HG03354 (cell line): ENCODE results near the gene C6orf47.

Experiments used
- ATAC-seq: cut with Tn5 transposase; IDR thresholded peaks from one replicate; pipeline ENCODE4 v1.9.1; 2021; ENCODE audit warnings: mild to moderate bottlenecking; ENCODE audit not compliant: unreplicated experiment, poor library complexity, severe bottlenecking

C6orf47 gene

DNA sequence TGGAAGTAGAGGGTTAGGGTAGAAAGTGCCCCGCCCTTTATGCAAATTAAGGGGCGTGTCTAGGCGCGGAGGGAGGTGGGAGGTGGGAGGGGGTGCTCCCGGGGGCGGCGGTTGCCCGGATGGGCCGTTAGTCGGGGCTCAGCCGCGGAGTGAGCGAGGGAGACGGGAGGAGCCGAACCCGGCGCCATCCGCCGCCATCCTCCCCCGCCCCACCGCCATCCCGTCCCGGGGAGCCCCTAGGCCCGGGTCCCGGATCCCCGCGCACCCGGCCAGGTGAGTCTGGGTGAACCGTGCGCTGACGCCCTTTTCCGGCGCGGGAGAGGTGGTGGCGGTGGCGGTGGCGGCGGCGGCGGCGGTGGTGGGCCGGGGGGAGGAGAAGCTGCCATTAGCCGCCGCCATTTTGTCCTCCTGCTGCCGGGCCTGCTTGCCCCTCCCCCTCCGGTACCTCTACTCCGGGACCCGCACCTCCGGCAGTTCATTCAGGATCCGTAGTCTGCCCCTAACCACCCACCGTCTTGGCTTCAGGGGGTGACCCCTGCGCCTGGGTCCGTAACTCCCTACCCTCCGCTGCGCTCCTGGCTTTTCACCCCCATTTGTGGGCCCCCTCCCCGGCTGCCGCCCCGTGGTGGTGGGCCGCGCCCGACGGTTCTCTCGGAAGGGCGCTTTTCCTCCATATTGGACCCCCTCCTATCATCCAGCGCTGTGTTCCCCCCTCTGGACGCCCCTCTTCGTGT is 39.8 kb downstream of the C6orf47 start, which contains the start of gene PRRC2A:
Gene PRRC2A, plus strand, starts transcription at position 130 of the 734 bp plus-strand sequence. CDS start 2,075 bp downstream, outside the sequence.
- ATAC-seq, result peak; percentile 39

DNA sequence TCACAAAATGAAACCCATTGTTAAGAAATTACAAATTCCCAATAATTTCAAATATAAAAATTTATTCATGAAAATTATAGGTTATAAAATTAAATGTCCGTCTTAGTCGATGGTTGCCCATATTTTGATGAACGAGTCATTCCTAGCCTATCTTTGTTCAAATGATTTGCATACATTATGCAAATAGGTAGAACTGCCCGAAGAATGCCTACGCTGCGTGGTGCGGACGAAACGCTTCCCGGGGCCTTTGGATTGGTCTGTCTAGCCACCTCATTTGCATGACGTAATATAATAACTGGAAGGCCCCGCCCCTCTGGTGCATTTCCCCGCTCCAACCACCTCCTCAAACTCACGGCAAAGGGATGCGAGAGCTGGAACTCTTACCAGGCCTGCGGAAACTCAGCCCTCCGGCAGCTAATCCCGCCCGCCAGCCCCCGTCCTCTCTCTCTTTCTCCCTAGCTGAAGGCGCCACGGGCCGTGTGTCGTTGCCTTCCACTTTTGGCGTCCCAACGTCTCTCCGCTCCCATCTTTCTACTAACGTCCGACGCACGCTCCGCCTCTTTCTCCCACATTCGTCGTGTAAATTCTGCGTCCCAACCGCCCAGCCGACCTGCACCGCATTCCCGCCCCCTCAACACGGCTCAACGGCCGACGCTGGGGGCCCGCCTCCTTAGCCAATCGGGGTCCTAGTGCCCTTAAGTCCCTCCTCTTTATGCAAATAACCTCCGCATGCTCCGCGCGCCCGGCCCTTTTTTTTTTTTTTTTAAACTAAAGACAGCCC is 40.6 kb downstream of the C6orf47 start:
- peak; percentile 83 for ATAC-seq

DNA sequence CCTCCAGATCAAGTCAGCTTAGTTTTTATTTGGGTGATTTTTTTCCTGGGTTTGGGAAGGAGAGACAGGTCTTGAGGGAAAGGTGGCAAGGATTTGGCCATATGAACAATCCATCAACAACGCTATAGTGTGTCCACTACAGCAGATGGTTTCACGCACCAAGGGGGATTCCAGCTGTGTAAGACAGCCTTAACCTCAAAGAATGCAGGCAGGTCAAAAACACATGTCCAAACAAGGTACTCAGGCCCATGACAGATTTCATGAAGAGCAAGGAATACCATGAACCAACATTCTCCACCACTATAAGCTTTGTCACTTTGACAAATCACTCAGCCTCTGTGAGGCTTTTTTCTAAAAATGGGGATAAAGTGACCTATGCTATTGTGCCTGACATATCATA is 43.6 kb downstream of the C6orf47 start:
- ATAC-seq, result no peak

DNA sequence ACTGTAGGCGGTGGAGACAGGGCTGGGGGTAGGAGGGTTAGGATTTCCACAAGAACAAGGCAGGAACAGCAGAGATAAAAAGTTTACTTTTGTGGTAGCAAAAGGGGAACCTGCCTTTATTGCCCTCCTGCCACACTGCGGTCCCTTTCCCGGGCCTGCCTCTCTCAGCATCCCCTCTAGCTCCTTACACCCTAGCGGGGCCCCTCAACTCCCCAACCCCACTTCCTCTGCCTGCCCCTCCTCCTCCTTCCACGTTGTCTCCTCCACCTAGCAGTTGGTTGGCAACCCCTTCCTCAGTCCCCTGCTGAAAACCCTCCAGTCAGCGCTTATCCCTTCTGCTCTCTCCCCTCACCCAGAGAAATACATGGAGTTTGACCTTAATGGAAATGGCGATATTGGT is 44.8 kb downstream of the C6orf47 start:
- no peak for ATAC-seq

DNA sequence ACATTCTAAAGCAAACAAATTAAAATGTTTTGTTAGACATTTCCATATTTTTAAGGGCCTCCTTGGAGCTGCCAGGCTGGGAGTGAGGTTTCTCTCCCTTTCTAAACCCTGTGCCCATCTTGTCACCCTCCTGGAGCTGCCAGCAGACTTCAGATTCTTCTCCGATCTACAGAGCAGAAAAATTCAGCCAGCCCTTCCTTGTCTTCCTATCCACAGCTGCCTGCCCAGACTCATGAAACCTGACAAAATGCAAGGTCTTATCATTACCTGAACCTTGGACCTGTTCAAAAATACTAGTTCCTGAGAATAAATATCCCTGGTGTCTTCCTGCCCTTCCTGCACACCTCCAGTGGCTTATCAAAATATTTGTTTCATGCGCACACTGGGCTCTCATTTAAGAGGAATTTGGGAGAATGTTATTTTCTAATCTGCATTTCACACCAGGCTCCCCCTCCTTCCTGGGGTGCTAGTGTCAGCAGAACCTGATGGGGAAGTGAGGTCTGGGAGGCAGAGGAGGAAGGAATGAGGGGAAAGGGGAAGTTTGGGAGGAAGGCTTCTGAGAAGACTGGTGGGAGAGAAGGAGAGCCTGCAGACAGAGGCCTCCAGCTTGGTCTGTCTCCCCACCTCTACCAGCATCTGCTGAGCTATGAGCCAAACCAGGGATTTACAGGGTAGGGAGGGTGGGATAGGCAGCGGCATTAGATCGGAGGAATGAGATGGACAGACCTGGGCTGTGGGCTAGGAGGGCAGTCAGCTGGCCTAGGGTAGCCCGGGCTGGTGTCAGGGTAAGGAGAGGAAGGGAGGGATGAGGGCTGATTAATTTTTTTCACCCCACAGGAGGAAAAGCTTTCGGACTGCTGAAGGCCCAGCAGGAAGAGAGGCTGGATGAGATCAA is 45.6 kb downstream of the C6orf47 start, which contains the start of gene AIF1:
Gene AIF1, plus strand, starts transcription at position 551 of the 895 bp plus-strand sequence. Its CDS starts 96 bp downstream, at position 647.
- no peak for ATAC-seq

DNA sequence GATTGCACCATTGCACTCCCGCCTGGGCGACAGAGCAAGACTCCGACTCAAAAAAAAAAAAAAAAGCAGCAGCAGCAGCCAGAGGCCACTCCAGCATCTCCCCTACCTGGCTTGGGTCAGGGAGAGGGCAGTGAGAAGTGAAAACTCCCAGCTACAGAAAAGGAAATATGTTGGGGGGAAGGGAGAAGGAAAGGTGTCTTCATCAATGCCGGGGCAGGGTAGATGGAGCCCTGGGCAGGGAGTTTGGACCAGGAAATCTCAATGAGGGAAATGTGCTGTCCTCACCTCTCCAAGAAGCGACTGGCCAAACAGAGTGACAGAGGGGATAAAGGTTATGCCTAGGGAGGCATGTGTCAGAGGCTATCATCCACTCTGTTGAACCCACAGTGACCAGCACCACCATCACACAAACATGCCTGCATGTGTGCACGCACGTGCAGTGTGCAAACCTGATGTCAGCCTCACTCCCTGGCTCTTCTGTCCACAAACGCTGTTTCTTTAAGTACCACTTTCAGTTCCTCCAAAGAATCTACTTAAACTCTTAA is 46.4 kb downstream of the C6orf47 start:
- ATAC-seq, result no peak

DNA sequence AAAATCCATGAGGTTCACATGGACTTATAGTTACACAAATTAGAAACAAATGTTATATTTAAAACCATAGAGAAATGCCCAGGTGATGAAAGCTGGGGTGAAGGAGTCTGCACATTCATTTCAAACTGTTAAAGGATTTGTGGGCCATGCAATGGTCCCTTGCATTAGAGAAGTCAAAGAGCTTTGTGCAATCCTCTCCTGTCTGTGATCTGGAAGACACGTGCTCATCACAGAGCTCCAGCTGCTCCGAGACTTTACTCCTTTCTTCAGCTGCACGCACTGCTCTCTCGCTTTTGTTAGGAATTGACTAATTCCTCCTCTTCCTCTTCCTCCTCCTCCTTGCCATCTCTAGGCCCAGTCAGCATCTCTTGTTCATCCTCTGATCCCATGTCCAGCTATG is 49.6 kb downstream of the C6orf47 start:
- ATAC-seq, result no peak

DNA sequence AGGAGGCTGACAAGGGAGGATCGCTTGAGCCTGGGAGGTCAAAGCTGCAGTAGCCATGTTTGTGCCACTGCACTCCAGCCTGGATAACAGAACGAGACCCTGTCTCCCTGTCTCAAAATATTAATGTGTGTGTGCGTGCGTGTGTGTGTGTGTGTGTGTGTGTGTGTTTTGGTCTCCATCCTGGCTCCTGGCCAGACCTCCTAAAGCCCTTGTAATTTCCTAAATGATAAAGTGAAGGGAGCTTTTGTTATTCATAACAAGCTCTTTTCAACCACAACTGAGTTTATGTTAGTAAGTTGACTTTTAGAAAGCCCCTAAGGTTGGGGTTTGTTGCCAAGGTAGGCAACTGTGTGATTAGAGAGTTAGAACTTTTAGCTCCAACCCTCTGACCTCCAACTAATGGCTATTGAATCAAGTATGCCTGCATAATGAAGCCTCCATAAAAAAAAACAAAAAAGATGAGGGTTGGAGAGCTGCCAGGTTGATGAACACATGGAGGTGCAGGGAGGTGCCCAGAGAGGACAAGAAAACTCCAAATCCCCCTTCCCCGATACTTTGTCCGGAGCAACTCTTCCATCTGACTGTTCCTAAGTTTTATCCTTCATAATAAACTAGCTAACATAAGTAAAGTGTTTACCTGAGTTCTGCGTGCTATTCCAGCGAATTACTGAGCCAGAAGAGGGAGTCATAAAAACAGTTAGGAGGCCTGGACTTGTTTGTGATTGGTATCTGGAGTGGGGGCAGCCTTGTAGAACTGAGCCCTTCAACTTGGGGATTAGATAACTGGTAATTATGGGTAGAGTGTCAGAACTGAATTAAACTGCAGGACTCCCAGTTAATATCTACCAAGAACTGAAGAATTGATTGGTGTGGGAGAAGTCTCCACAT is 50.8 kb downstream of the C6orf47 start:
- ATAC-seq, result no peak
